Upper lobe of left lung (tissue), 4 donors: Measurements from ENCODE around the gene GNAT3.

Source experiments
- CTCF ChIP-seq, 6 experiments: fragments of 450-650 bp in 4 of 6; fragments of 200-600 bp in 2 of 6; sonication (generic) in 2 of 6; IDR thresholded peaks; one replicate each; pipeline ENCODE4 v1.5.1; 2016 to 2019; ENCODE audit warnings: antibody characterized with exemption in 6 of 6
- EP300 ChIP-seq, 4 donors: sonication (generic); formaldehyde crosslinking; IDR thresholded peaks; one replicate each; pipeline ENCODE4 v1.5.1; 2017; ENCODE audit warnings: antibody characterized with exemption in 4 of 4, control low read depth in 2 of 4
- POLR2A ChIP-seq, 4 donors: fragments of 450-650 bp; IDR thresholded peaks; one replicate each; pipeline ENCODE4 v1.5.1; 2016 to 2017; ENCODE audit warnings: antibody characterized with exemption in 4 of 4, mild to moderate bottlenecking in 2 of 4
- POLR2AphosphoS5 ChIP-seq, 2 donors: sonication (generic); formaldehyde crosslinking; IDR thresholded peaks; one replicate each; pipeline ENCODE4 v1.5.1; 2017; ENCODE audit warnings: antibody characterized with exemption in 2 of 2

- no peak for TF ChIP-seq CTCF (IDR thresholded peaks at IDR 0.05)
- TF ChIP-seq POLR2A (IDR thresholded peaks at IDR 0.05) = no peak
- TF ChIP-seq EP300 (IDR thresholded peaks at IDR 0.05) = no peak
- TF ChIP-seq POLR2AphosphoS5 (IDR thresholded peaks at IDR 0.05) = no peak
Observed at GRCh38 chr7:80485721-80486120, 26.1 kb downstream of the GNAT3 start.
